Suprapubic skin (tissue), 4 donors: ENCODE measurements around the gene SLC1A3. TPM values are rescaled to one million over a fixed set of nuclear protein-coding genes. Genes with fewer than 3 reads are reported as not detected.

Experiments used
- DNase-seq, 2 donors: peaks; one replicate each; pipeline ENCODE4 v3.0.0-alpha.2; 2019; ENCODE audit warnings: low spot score in 2 of 2
- H3K27ac ChIP-seq: fragments of 200-600 bp; sonication (generic); one replicate; pipeline ENCODE4 v1.5.1; 2019
- H3K27me3 ChIP-seq: fragments of 200-600 bp; sonication (generic); one replicate; pipeline ENCODE4 v1.5.1; 2019
- H3K36me3 ChIP-seq: fragments of 200-600 bp; sonication (generic); one replicate; pipeline ENCODE4 v1.5.1; 2019
- H3K4me1 ChIP-seq: fragments of 200-600 bp; sonication (generic); one replicate; pipeline ENCODE4 v1.5.1; 2019
- H3K4me3 ChIP-seq: fragments of 200-600 bp; sonication (generic); one replicate; pipeline ENCODE4 v1.5.1; 2019; ENCODE audit warnings: mild to moderate bottlenecking
- H3K9me3 ChIP-seq: fragments of 200-600 bp; sonication (generic); one replicate; pipeline ENCODE4 v1.5.1; 2019
- CTCF ChIP-seq, 2 donors: fragments of 200-600 bp in 1 of 2; fragments of 450-650 bp in 1 of 2; sonication (generic) in 1 of 2; IDR thresholded peaks; one replicate each; pipeline ENCODE4 v1.5.1; 2016 to 2019; ENCODE audit warnings: antibody characterized with exemption in 2 of 2, mild to moderate bottlenecking in 1 of 2, moderate library complexity in 1 of 2
- EP300 ChIP-seq: sonication (generic); formaldehyde crosslinking; IDR thresholded peaks from one replicate; pipeline ENCODE4 v1.6.1; 2017; ENCODE audit warnings: antibody characterized with exemption
- POLR2A ChIP-seq, 2 donors: fragments of 450-650 bp; IDR thresholded peaks; one replicate each; pipeline ENCODE4 v1.6.1; 2017; ENCODE audit warnings: antibody characterized with exemption in 2 of 2, mild to moderate bottlenecking in 2 of 2, moderate library complexity in 2 of 2
- POLR2AphosphoS5 ChIP-seq, 3 donors: sonication (generic); formaldehyde crosslinking; IDR thresholded peaks; one replicate each; pipeline ENCODE4 v1.6.1; 2017; ENCODE audit warnings: antibody characterized with exemption in 3 of 3
- WGBS: methylation state at CpG from one replicate; pipeline ENCODE4 v1.1.5; 2018; 5-methylcytosine and 5-hydroxymethylcytosine counted together
- total RNA-seq, 4 donors: library from RNA; depleted of rRNA; stranded (reverse); fragments of >200 nt; gene quantifications; one replicate each; pipeline ENCODE4 v1.1.0, GENCODE V29; 2016

Gene SLC1A3
- total RNA-seq, 4 donors from 2014 or later = 19.8 to 34.2 (median 25.3) TPM

- WGBS = 61% methylated on average over 2 of the region's 2 CpGs
- Histone ChIP-seq H3K27me3 (no peaks in the 10 kb centered on the region), H3K27ac (no peak overlapping the region), H3K9me3 (no peaks in the 10 kb centered on the region), H3K4me3 (no peak overlapping the region), H3K36me3 (no peaks in the 10 kb centered on the region), H3K4me1 (peaks cover 6% of the 10 kb centered on the region)
- no peak for TF ChIP-seq CTCF (IDR thresholded peaks at IDR 0.05)
- no peak for TF ChIP-seq POLR2A (IDR thresholded peaks at IDR 0.05)
- no peak for TF ChIP-seq POLR2AphosphoS5 (IDR thresholded peaks at IDR 0.05)
- no peak for TF ChIP-seq EP300
- no peak for DNase-seq
Observed at GRCh38 chr5:36713541-36713940, 107.1 kb downstream of the SLC1A3 start.

GRCh38 chr5:36717131-36717695 is 110.8 kb downstream of the SLC1A3 start:
- TF ChIP-seq POLR2A (IDR thresholded peaks at IDR 0.05) = no peak
- no peak for TF ChIP-seq POLR2AphosphoS5 (IDR thresholded peaks at IDR 0.05)
- TF ChIP-seq EP300 = no peak
- TF ChIP-seq CTCF (IDR thresholded peaks at IDR 0.05) = no peak
- Histone ChIP-seq H3K9me3 (no peaks in the 10 kb centered on the region), H3K4me1 (peaks cover 6% of the 10 kb centered on the region), H3K36me3 (no peaks in the 10 kb centered on the region), H3K27ac (no peak overlapping the region), H3K4me3 (no peak overlapping the region), H3K27me3 (no peaks in the 10 kb centered on the region)
- 45% methylated on average over 4 of the region's 4 CpGs for WGBS
- DNase-seq = no peak

- no peaks in the 10 kb centered on the region for H3K36me3 ChIP-seq
- no peak overlapping the region for H3K4me3 ChIP-seq
- peaks cover 3% of the 10 kb centered on the region for H3K4me1 ChIP-seq
- DNase-seq = no peak
- H3K9me3 ChIP-seq = no peaks in the 10 kb centered on the region
- H3K27me3 ChIP-seq = no peaks in the 10 kb centered on the region
- H3K27ac ChIP-seq = no peak overlapping the region
- WGBS = 71% methylated on average over 2 of the region's 2 CpGs
- no peak for TF ChIP-seq POLR2A (IDR thresholded peaks at IDR 0.05)
- TF ChIP-seq POLR2AphosphoS5 (IDR thresholded peaks at IDR 0.05) = no peak
- no peak for TF ChIP-seq EP300
- no peak for TF ChIP-seq CTCF (IDR thresholded peaks at IDR 0.05)
Observed at GRCh38 chr5:36719282-36719681, 112.9 kb downstream of the SLC1A3 start.

GRCh38 chr5:36720688-36721087 is 114.3 kb downstream of the SLC1A3 start:
- H3K36me3 ChIP-seq = no peaks in the 10 kb centered on the region
- no peak overlapping the region for H3K4me3 ChIP-seq
- no peaks in the 10 kb centered on the region for H3K9me3 ChIP-seq
- WGBS = 59% methylated on average over 4 of the region's 4 CpGs
- no peak for DNase-seq
- no peak overlapping the region for H3K27ac ChIP-seq
- TF ChIP-seq EP300 (no peak), POLR2A (IDR thresholded peaks at IDR 0.05) (no peak), CTCF (IDR thresholded peaks at IDR 0.05) (no peak), POLR2AphosphoS5 (IDR thresholded peaks at IDR 0.05) (no peak)
- no peaks in the 10 kb centered on the region for H3K27me3 ChIP-seq
- peaks cover 3% of the 10 kb centered on the region for H3K4me1 ChIP-seq

GRCh38 chr5:36721664-36722235 is 115.3 kb downstream of the SLC1A3 start:
- no peaks in the 10 kb centered on the region for H3K27me3 ChIP-seq
- TF ChIP-seq CTCF (IDR thresholded peaks at IDR 0.05) (no peak), POLR2AphosphoS5 (IDR thresholded peaks at IDR 0.05) (no peak), EP300 (no peak), POLR2A (IDR thresholded peaks at IDR 0.05) (no peak)
- no peak overlapping the region for H3K27ac ChIP-seq
- no peak overlapping the region for H3K4me3 ChIP-seq
- no peaks in the 10 kb centered on the region for H3K9me3 ChIP-seq
- peaks cover 3% of the 10 kb centered on the region for H3K4me1 ChIP-seq
- WGBS = 82% methylated on average over 5 of the region's 5 CpGs
- H3K36me3 ChIP-seq = no peaks in the 10 kb centered on the region
- no peak for DNase-seq
